Stimulated activated CD8-positive, alpha-beta memory T cell treated with anti-CD3 and anti-CD28 coated beads, Interleukin-2, amount 100 ng/mL, for 1 hour (primary cell): ENCODE results near the gene ZNF592.
"Not testable (repeated sequence)": the region's sequence is repeated elsewhere in the genome, so short reads cannot be mapped to it uniquely, and the experiment has no call there.

Experiments used
- DNase-seq, 2 donors: peaks; one replicate each; pipeline ENCODE4 v3.0.0-alpha.2; 2020; ENCODE audit warnings: low read depth in 2 of 2

Gene ZNF592

GRCh38 chr15:84828086-84828908, 79.9 kb downstream of the ZNF592 start:
- no peak for DNase-seq

- no peak for DNase-seq
Observed at GRCh38 chr15:84829428-84829827, 81.0 kb downstream of the ZNF592 start.

GRCh38 chr15:84830036-84830435, 81.6 kb downstream of the ZNF592 start:
- no peak for DNase-seq

GRCh38 chr15:84831028-84831427, 82.6 kb downstream of the ZNF592 start:
- DNase-seq, result no peak

DNA sequence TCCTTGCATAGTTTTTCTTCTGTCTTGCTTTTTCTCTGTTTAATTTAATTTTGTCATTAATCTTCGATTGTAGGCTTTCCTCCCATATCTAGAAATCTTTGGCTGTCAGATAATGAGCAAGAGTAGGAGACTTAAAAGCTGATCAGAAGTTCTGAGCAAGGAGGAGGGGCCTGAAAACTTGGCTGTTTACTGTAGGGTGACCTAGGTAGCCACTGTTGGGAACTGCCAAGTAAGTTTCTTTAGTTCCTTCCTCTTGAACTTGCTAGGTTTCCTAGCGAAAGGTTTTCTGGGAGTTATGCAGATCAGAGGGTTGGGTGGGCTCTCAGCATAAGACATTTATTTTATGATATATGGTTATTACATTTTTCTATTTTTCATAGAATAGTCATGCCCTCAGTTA, 83.2 kb downstream of the ZNF592 start:
- DNase-seq, result no peak

GRCh38 chr15:84832448-84833040, 84.2 kb downstream of the ZNF592 start:
- DNase-seq, result no peak

- no peak for DNase-seq
Observed at GRCh38 chr15:84833447-84834228, 85.2 kb downstream of the ZNF592 start.

DNA sequence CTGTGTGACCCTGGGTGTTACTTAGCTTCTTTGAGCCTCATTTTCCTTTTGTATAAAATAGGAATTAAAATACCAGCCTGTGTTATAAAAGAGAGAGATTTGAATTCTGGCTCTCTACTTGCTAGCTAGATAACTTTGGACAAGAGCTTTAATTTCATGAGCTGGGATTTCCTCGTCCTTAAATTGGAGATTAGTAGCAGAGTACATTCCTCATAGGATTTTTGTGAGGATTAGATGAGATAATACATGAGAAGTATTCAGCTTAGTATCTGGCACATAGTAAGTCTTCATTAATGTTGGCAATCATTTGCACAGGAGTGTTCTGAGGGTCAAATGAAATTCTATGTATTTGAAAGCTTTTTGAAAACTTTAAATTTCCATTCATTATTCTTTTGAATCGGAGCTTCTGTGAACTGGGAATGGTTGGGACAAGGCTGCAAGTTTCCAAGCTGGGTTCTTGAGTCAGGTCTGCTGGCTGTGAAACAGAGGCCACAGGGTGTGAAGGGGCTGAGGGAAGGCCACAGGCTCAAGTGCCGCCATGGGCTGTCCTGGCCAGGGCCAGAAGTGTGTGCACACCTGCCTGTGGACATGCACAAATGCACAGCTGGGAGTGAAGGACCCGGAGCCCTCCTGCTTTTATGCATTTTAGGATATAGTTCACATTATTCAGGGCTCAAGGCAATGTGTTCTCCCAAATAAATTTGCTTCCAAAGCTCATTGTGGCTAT, 86.0 kb downstream of the ZNF592 start:
- no peak for DNase-seq

- no peak for DNase-seq
Observed at GRCh38 chr15:84834969-84835368, 86.6 kb downstream of the ZNF592 start.

- no peak for DNase-seq
Observed at GRCh38 chr15:84835661-84836337, 87.4 kb downstream of the ZNF592 start.

GRCh38 chr15:84836844-84837243, 88.5 kb downstream of the ZNF592 start:
- no peak for DNase-seq

- no peak for DNase-seq
Observed at GRCh38 chr15:84839714-84840113, 91.3 kb downstream of the ZNF592 start.

- no peak for DNase-seq
Observed at GRCh38 chr15:84840255-84840654, 91.9 kb downstream of the ZNF592 start.

GRCh38 chr15:84840741-84841429, 92.5 kb downstream of the ZNF592 start:
- no peak for DNase-seq

- DNase-seq, result no peak
Observed at GRCh38 chr15:84842781-84843180, 94.4 kb downstream of the ZNF592 start.

DNA sequence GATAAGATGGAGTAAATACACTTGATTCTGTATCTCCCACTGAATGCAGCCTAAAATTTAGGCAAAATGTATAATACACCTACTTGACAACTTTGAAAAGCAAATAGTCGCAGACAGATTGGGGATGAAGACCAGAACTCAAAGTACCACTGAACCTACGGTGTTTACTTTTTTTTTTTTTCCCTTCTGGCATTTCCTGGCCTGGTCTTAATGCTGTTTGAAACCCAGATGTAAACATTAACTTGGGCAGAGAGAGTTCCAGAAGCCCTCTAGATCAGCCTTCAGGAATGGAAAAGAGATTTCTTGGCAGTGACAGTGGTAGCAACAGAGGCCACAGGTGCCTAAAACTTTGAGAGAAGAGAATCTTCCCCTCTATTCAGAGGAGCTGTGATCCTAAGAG, 96.6 kb downstream of the ZNF592 start:
- DNase-seq, result no peak

DNA sequence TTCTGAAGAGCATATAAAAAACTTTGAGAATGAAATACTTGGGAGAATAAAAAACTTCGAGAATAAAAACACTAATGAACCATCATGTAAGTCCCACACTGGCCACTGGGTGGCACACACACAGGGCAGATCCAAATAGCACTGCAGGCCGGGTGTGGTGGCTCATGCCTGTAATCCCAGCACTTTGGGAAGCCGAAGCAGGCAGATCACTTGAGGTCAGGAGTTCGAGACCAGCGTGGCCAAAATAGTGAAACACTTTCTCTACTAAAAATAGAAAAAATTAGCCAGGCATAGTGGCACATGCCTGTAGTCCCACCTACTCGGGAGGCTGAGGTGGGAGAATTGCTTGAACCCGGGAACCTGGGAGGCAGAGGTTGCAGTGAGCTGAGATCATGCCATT, 97.2 kb downstream of the ZNF592 start:
- DNase-seq, result not testable (repeated sequence)

- DNase-seq, result no peak
Observed at GRCh38 chr15:84846269-84846668, 97.9 kb downstream of the ZNF592 start.

- no peak for DNase-seq
Observed at GRCh38 chr15:84847382-84847781, 99.0 kb downstream of the ZNF592 start.

DNA sequence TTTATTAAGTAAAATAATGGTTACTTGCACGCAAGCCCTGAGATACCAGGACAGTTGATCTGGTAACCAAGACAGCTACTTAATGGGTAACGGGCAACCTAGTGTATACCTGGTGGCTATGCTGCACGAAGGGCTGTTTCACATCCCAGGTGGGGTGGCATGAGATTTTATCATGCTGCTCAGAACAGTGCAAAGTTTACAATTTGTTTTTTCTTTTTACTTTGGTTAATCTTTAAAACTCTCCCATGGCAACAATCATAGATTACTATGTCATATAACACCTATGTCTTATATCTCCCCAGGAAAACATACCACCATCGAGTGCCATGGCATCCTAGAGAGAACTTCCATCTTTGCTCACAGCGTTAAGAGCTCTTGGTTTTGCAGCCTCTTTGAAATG, 103.8 kb downstream of the ZNF592 start:
- DNase-seq, result no peak

- DNase-seq, result no peak
Observed at GRCh38 chr15:84855136-84855535, 106.7 kb downstream of the ZNF592 start.
